ENCODE results near the gene CASTOR1.
A peak's percentile ranks its signal among the peaks of the same experiment; 100 is the strongest.
"Not testable (repeated sequence)": the region's sequence is repeated elsewhere in the genome, so short reads cannot be mapped to it uniquely, and the experiment has no call there.

Gene CASTOR1

DNA sequence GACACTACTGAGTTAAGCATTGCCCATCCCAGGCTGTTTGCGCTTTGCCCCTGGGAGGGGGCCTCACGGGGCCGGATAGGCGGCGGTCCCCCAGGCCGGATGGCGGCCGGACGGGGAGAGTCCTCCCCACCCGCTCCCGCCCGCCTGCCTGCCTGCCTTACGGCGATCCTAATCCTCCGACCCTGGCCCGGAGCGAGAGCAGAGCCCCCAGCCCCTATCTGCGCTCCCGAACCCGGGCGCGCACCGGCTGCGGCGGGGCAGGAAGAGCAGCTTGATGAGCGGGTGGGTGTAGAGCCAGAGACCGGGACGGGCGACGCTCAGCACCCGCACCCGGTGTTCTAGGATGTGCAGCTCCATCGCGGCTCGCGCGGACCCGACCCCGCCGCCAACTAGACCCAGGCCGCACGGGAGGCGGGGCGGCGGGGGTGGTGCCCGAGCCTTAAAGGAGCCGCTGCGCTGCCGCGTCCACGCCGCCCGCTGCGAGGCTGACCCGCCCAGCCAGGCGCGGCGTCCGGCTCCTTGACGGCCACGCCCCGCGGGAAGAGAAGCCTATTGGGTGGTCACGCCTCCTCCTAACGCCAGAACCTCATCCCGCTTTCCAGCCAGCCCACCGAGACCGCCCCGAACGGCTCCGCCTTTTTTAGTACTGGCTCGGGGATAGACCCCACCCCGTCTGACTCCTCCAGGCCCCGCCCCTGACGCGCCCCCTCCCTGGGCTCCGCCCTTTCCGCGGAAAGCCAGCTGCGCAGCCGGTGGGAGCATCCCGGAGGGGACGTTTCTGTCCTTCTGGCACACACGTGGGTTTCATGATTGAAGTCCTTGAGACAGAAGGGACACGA, at the start of gene CASTOR1:
Gene CASTOR1 (minus strand): TSS at position 365 of the 839 bp plus-strand sequence. CDS start 8 bp downstream, at position 357.
- TF ChIP-seq Cebpa-rat (IDR thresholded peaks at IDR 0.05), result no peak
- H3K27ac ChIP-seq, result peak within 1 kb of the TSS; percentile 36 to 89 (median 78); a peak in 20 of 22 replicates

DNA sequence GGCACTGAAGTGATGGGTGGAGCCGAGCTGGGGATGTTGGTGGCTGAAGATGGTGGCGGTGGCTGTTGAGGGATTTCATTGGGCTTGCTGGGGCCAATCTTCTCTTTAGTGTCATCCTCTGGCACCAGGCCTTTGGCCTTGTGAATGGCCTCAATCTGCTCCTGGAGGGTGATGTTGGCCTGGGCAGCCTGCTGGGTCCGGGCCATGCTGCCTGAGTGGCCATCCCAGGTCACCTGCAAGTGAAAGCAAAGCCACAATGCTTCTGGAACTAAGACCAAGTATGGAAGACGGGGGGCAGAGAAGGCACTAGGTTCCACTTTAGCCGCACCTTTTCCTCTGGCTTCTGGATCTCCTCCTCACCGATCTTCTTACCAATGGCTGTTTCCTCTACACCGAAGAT, 49.5 kb upstream of the CASTOR1 start:
- H3K36me3 ChIP-seq, result peaks cover 99 to 100% (median 100%) of the 10 kb centered on the region in 11 experiments

More for the DNA sequence above, at the start of gene CASTOR1:
- Histone ChIP-seq H3K4me3 (peak within 1 kb of the TSS; percentile 61 to 82 (median 73)), H3K9ac (peak within 1 kb of the TSS; percentile 70 to 87 (median 81)), H3K4me2 (peak within 1 kb of the TSS; percentile 96 to 100 (median 99)), H3K4me1 (peaks cover 62 to 91% (median 71%) of the 10 kb centered on the region in 10 experiments), H3K27me3 (no peaks in the 10 kb centered on the region), H3K9me3 (replicated peaks in 1 of 11) (no peaks in the 10 kb centered on the region), H3K36me3 (peaks cover 17 to 36% (median 27%) of the 10 kb centered on the region in 11 experiments; a peak in 21 of 22 replicates), H4K20me1 (peaks cover 0 to 26% (median 0%) of the 10 kb centered on the region in 11 experiments; a peak in 3 of 22 replicates)

DNA sequence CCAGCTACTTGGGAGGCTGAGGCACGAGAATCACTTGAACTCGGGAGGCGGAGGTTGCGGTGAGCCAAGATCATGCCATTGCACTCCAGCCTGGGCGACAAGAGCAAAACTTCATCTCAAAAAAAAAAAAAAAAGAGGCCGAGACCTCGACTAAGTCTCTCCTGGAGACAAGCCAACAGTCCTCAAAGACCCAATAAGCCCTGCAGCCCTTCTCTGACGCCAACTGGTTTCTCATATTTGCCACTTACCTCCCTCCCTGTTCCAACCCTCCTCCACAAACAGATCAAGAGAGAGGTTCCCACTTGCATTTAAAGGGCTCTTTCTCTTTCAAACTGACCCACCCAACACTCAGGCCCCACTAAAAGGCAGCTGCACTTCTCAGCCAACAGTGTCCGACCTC, 49.0 kb upstream of the CASTOR1 start:
- H4K20me1 ChIP-seq, result peaks cover 0 to 92% (median 35%) of the 10 kb centered on the region in 11 experiments; a peak in 18 of 22 replicates
- not testable (repeated sequence) for H3K4me1 ChIP-seq; H3K9ac ChIP-seq; H3K27ac ChIP-seq; H3K4me2 ChIP-seq; H3K4me3 ChIP-seq; H3K9me3 ChIP-seq (replicated peaks in 1 of 11); H3K27me3 ChIP-seq
- peaks cover 99 to 100% (median 100%) of the 10 kb centered on the region in 11 experiments for H3K36me3 ChIP-seq

More for the DNA sequence above, 49.5 kb upstream of the CASTOR1 start:
- Histone ChIP-seq H3K27me3 (no peaks in the 10 kb centered on the region), H3K4me2 (no peak overlapping the region), H3K9me3 (replicated peaks in 1 of 11) (no peaks in the 10 kb centered on the region), H3K4me3 (no peak overlapping the region), H3K4me1 (no peaks in the 10 kb centered on the region), H3K9ac (no peak overlapping the region), H3K27ac (no peak overlapping the region), H4K20me1 (peaks cover 0 to 93% (median 35%) of the 10 kb centered on the region in 11 experiments; a peak in 19 of 22 replicates)
- no peak for TF ChIP-seq Cebpa-rat (IDR thresholded peaks at IDR 0.05)

DNA sequence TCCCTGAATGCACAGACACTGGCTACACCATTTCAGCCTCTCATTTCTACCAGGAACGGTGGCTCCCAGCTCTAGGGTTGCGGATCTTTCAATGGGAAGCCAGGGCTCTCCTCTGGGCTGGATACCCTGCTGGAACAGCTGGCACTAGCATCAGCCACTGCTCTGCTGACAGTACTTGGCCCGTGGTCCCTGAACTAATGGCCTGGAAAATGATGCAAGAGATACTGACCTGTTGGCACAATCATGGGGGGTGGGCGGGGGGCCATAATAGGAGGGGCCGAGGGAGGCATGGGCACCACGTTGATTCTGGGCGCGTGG, 48.1 kb upstream of the CASTOR1 start:
- no peak overlapping the region for H3K4me2 ChIP-seq
- H3K4me3 ChIP-seq, result no peak overlapping the region
- peaks cover 0 to 94% (median 28%) of the 10 kb centered on the region in 11 experiments; a peak in 16 of 22 replicates for H4K20me1 ChIP-seq
- no peak overlapping the region for H3K27ac ChIP-seq
- H3K36me3 ChIP-seq, result peaks cover 99 to 100% (median 100%) of the 10 kb centered on the region in 11 experiments
- no peak overlapping the region for H3K9ac ChIP-seq
- no peaks in the 10 kb centered on the region for H3K9me3 ChIP-seq (replicated peaks in 1 of 11)
- TF ChIP-seq Cebpa-rat (IDR thresholded peaks at IDR 0.05), result no peak
- no peaks in the 10 kb centered on the region for H3K4me1 ChIP-seq
- H3K27me3 ChIP-seq, result no peaks in the 10 kb centered on the region

DNA sequence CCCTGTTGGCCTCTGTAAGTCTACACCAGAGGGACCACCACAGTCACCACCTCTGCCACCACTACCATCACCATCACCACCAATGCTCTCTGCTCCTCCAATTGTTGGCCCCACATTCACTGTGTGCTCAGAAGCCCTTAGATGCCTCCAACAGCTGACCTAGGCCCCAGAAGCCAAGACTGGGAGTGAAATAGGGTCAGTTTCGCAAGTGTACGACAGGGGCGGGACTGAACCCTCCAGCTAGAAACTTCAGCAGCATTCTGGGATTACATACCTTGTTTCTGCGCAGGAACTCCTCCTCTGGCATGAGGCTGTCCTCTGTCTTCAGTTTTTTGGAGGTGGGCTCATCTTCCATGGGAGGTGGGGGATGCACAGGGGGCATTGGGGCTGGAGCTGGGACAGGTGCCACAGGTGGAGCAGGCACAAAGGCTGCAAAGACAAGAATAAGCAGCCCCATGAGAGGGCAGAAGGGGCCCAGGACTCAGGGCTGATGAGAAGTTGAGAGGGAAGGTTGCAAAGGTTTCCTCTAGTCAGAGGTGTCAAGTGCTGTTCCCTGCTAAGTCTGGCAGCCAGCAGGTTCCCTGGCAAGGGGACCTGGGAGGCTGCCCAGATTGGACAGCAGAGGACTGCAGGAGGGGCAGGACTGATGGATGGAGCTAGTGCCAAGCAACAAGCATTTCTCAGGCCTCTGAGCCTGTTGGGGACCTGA, 47.6 kb upstream of the CASTOR1 start:
- TF ChIP-seq Cebpa-rat (IDR thresholded peaks at IDR 0.05), result no peak
- Histone ChIP-seq H3K9ac (no peak overlapping the region), H4K20me1 (peaks cover 0 to 92% (median 26%) of the 10 kb centered on the region in 11 experiments; a peak in 16 of 22 replicates), H3K4me3 (no peak overlapping the region), H3K27me3 (no peaks in the 10 kb centered on the region), H3K27ac (no peak overlapping the region), H3K36me3 (peaks cover 98 to 100% (median 100%) of the 10 kb centered on the region in 11 experiments), H3K4me1 (no peaks in the 10 kb centered on the region), H3K9me3 (replicated peaks in 1 of 11) (no peaks in the 10 kb centered on the region), H3K4me2 (no peak overlapping the region)

DNA sequence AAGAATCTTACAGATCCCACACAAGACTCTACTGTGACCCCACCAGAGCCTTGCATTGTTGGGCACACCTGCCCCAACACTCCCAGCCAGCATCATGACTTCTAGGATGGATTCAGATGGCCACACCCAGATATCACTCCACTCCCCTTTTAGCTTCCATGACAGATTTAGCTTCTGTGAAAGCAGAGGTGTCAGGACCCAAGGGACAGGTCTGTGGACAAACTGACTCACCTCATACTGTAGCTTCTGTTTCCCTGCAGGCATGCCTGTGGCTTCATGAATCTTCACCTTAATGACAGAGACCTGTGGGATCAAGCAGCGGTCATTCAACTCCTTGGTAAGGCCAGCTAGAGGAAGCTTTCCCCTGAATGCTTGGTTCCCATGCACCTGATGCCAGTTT, 45.9 kb upstream of the CASTOR1 start:
- Histone ChIP-seq H3K4me2 (no peak overlapping the region), H3K36me3 (peaks cover 96 to 100% (median 99%) of the 10 kb centered on the region in 11 experiments)
- TF ChIP-seq Cebpa-rat (IDR thresholded peaks at IDR 0.05), result no peak

DNA sequence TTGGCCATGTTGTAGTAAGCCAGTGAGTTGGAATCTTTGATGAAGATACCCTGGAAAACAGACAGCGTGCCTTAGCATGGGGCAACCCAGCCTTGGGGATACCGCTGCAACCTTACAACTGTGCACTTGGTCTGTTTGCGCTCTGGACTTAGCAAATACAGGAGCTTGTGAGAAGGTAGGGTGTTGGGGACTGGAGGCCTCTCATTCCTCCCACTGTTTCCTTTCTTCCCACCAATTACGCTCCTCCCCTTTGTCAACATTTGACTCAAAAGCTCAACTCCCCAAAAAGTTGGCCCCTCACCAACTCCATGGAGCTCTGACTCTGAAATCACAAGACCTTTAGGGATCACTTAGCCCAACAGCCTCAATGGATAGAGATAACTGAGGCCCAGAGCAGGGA, 45.3 kb upstream of the CASTOR1 start:
- H3K9me3 ChIP-seq (replicated peaks in 1 of 11), result no peaks in the 10 kb centered on the region
- H3K4me2 ChIP-seq, result no peak overlapping the region
- no peak overlapping the region for H3K27ac ChIP-seq
- H3K9ac ChIP-seq, result no peak overlapping the region
- H3K4me3 ChIP-seq, result no peak overlapping the region
- no peaks in the 10 kb centered on the region for H3K27me3 ChIP-seq
- peaks cover 0 to 72% (median 21%) of the 10 kb centered on the region in 11 experiments; a peak in 13 of 22 replicates for H4K20me1 ChIP-seq
- TF ChIP-seq Cebpa-rat (IDR thresholded peaks at IDR 0.05), result no peak
- H3K36me3 ChIP-seq, result peaks cover 90 to 100% (median 95%) of the 10 kb centered on the region in 11 experiments
- no peaks in the 10 kb centered on the region for H3K4me1 ChIP-seq

More for the DNA sequence above, 45.9 kb upstream of the CASTOR1 start:
- H3K9me3 ChIP-seq (replicated peaks in 1 of 11), result no peaks in the 10 kb centered on the region
- H4K20me1 ChIP-seq, result peaks cover 0 to 78% (median 21%) of the 10 kb centered on the region in 11 experiments; a peak in 15 of 22 replicates
- no peaks in the 10 kb centered on the region for H3K4me1 ChIP-seq
- no peak overlapping the region for H3K9ac ChIP-seq
- H3K27me3 ChIP-seq, result no peaks in the 10 kb centered on the region
- no peak overlapping the region for H3K4me3 ChIP-seq
- H3K27ac ChIP-seq, result no peak overlapping the region

DNA sequence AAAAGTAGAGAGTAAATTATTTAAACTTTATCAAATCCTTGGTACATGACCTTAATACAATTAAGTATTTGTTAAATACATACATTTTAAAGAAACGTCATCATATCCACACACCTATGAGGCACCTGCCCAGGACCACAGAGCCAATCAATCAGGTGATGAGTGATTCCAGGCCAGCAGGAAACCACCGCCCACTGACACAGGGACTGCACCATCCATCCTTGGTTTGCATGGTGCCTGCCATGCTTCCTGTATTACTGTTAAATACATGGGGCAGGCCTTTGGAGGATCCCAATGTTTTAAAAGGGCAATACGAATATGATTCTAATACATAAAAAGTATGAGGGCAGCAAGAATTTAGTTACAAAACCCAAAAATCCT, 44.4 kb upstream of the CASTOR1 start:
- Histone ChIP-seq H3K4me3 (no peak overlapping the region), H4K20me1 (peaks cover 0 to 63% (median 18%) of the 10 kb centered on the region in 11 experiments; a peak in 13 of 22 replicates), H3K27me3 (no peaks in the 10 kb centered on the region), H3K9ac (no peak overlapping the region), H3K27ac (no peak overlapping the region), H3K36me3 (peaks cover 81 to 97% (median 88%) of the 10 kb centered on the region in 11 experiments), H3K4me1 (no peaks in the 10 kb centered on the region), H3K9me3 (replicated peaks in 1 of 11) (no peaks in the 10 kb centered on the region), H3K4me2 (no peak overlapping the region)
- TF ChIP-seq Cebpa-rat (IDR thresholded peaks at IDR 0.05), result no peak
